H1 (cell line): ENCODE measurements around the gene CPEB1. TPM values are rescaled to one million over a fixed set of nuclear protein-coding genes. Genes with fewer than 3 reads are reported as not detected.

ENCODE experiments used
- E2F6 ChIP-seq: IDR thresholded peaks from 2 replicates; pipeline ENCODE4 v1.6.1; 2012; ENCODE audit warnings: inconsistent platforms
- KDM1A ChIP-seq: fragments of 200-600, 300-600 bp; sonication (generic); IDR thresholded peaks from 2 replicates; pipeline ENCODE4 v1.7.1; 2016; ENCODE audit warnings: mild to moderate bottlenecking, low read length, borderline replicate concordance
- PHF8 ChIP-seq: fragments of 200-600 bp; sonication (generic); conservative IDR thresholded peaks from 2 replicates; pipeline ENCODE4 v1.7.1; 2012; ENCODE audit warnings: low read depth, mild to moderate bottlenecking, inconsistent platforms, low read length, moderate library complexity
- polyA plus RNA-seq, 7 experiments: library from polyadenylated mRNA; depleted of rRNA in 3 of 7; stranded (reverse) in 5 of 7; unstranded in 2 of 7; fragments of >200 nt in 5 of 7; fragments of 200-250 nt in 2 of 7; gene quantifications; 1 replicate in 5 of 7; 2 replicates in 1 of 7; 4 replicates in 1 of 7; pipeline versions ENCODE4 v1.2.1 to v1.2.3, GENCODE V29; 2011 to 2013; ENCODE audit warnings: missing spikeins in 2 of 7, mixed read lengths in 2 of 7
- total RNA-seq: library from RNA; stranded (reverse); fragmentation: NEBNext Ultra II Directional; extraction: Animal tissue kit (Norgen Biotek cat#: 25700); gene quantifications from 2 replicates; pipeline ENCODE4 v1.2.1, GENCODE V29; 2021

The CPEB1 gene
- total and polyA plus RNA-seq, 2 of the 8 experiments (the other 6 are each of a cell fraction or from before 2014, with no cell fraction given): 4.4 to 4.5 TPM

- TF ChIP-seq PHF8: no peak
- TF ChIP-seq E2F6: no peak
- TF ChIP-seq KDM1A: no peak
- TF ChIP-seq, all 59 proteins: peak for 0
These were observed 15.5 kb upstream of the CPEB1 start (continued) for GRCh38 chr15:82662641-82663040.
